Measurements from ENCODE around the gene CRYBB1.

The CRYBB1 gene

GRCh38 chr22:26559961-26560575, 57.8 kb downstream of the CRYBB1 start:
- no peak overlapping the region for H3K9ac ChIP-seq (ENCODE audit: low read depth, low read length)
- no peaks in the 10 kb centered on the region for H3K36me3 ChIP-seq (ENCODE audit: insufficient read depth, low read length)
- no peak overlapping the region for H3K4me3 ChIP-seq (ENCODE audit: low read length)
- H3K4me2 ChIP-seq (ENCODE audit: low read length) = no peak overlapping the region
- no peaks in the 10 kb centered on the region for H3K9me3 ChIP-seq (replicated peaks; ENCODE audit: low read length)
- H3K4me1 ChIP-seq (ENCODE audit: control insufficient read depth, insufficient read depth, low read length) = peaks cover 6% of the 10 kb centered on the region
- no peaks in the 10 kb centered on the region for H3K27me3 ChIP-seq (ENCODE audit: control insufficient read depth, insufficient read depth, low read length)

- H3K9ac ChIP-seq (ENCODE audit: low read depth, low read length) = peak overlapping the region; percentile 20
Observed at GRCh38 chr22:26558248-26558895, 59.5 kb downstream of the CRYBB1 start.

GRCh38 chr22:26556904-26557303, 60.9 kb downstream of the CRYBB1 start:
- Histone ChIP-seq H3K9ac (ENCODE audit: low read depth, low read length) (no peak overlapping the region), H3K4me2 (ENCODE audit: low read length) (no peak overlapping the region), H3K4me1 (ENCODE audit: control insufficient read depth, insufficient read depth, low read length) (peaks cover 29% of the 10 kb centered on the region), H3K4me3 (ENCODE audit: low read length) (no peak overlapping the region), H3K9me3 (replicated peaks; ENCODE audit: low read length) (no peaks in the 10 kb centered on the region), H3K36me3 (ENCODE audit: insufficient read depth, low read length) (no peaks in the 10 kb centered on the region), H3K27me3 (ENCODE audit: control insufficient read depth, insufficient read depth, low read length) (no peaks in the 10 kb centered on the region)

More at GRCh38 chr22:26558248-26558895, 59.5 kb downstream of the CRYBB1 start:
- H3K27me3 ChIP-seq (ENCODE audit: control insufficient read depth, insufficient read depth, low read length) = no peaks in the 10 kb centered on the region
- no peak overlapping the region for H3K4me2 ChIP-seq (ENCODE audit: low read length)
- no peak overlapping the region for H3K4me3 ChIP-seq (ENCODE audit: low read length)
- no peaks in the 10 kb centered on the region for H3K36me3 ChIP-seq (ENCODE audit: insufficient read depth, low read length)
- H3K9me3 ChIP-seq (replicated peaks; ENCODE audit: low read length) = no peaks in the 10 kb centered on the region
- peaks cover 16% of the 10 kb centered on the region for H3K4me1 ChIP-seq (ENCODE audit: control insufficient read depth, insufficient read depth, low read length)

GRCh38 chr22:26555478-26555877, 62.3 kb downstream of the CRYBB1 start:
- H3K27me3 ChIP-seq (ENCODE audit: control insufficient read depth, insufficient read depth, low read length) = no peaks in the 10 kb centered on the region
- peaks cover 41% of the 10 kb centered on the region for H3K4me1 ChIP-seq (ENCODE audit: control insufficient read depth, insufficient read depth, low read length)
- no peak overlapping the region for H3K9ac ChIP-seq (ENCODE audit: low read depth, low read length)
- H3K36me3 ChIP-seq (ENCODE audit: insufficient read depth, low read length) = no peaks in the 10 kb centered on the region
- H3K4me3 ChIP-seq (ENCODE audit: low read length) = no peak overlapping the region
- H3K9me3 ChIP-seq (replicated peaks; ENCODE audit: low read length) = no peaks in the 10 kb centered on the region
- H3K4me2 ChIP-seq (ENCODE audit: low read length) = no peak overlapping the region

GRCh38 chr22:26554956-26555355, 62.9 kb downstream of the CRYBB1 start:
- Histone ChIP-seq H3K9me3 (replicated peaks; ENCODE audit: low read length) (no peaks in the 10 kb centered on the region), H3K4me3 (ENCODE audit: low read length) (no peak overlapping the region), H3K4me1 (ENCODE audit: control insufficient read depth, insufficient read depth, low read length) (peaks cover 46% of the 10 kb centered on the region), H3K27me3 (ENCODE audit: control insufficient read depth, insufficient read depth, low read length) (no peaks in the 10 kb centered on the region), H3K4me2 (ENCODE audit: low read length) (no peak overlapping the region), H3K36me3 (ENCODE audit: insufficient read depth, low read length) (no peaks in the 10 kb centered on the region), H3K9ac (ENCODE audit: low read depth, low read length) (no peak overlapping the region)

GRCh38 chr22:26553056-26553752, 64.6 kb downstream of the CRYBB1 start:
- peaks cover 42% of the 10 kb centered on the region for H3K4me1 ChIP-seq (ENCODE audit: control insufficient read depth, insufficient read depth, low read length)
- no peaks in the 10 kb centered on the region for H3K27me3 ChIP-seq (ENCODE audit: control insufficient read depth, insufficient read depth, low read length)
- H3K9me3 ChIP-seq (replicated peaks; ENCODE audit: low read length) = no peaks in the 10 kb centered on the region
- peak overlapping the region; percentile 72 for H3K9ac ChIP-seq (ENCODE audit: low read depth, low read length)
- H3K4me2 ChIP-seq (ENCODE audit: low read length) = peak overlapping the region; percentile 73
- H3K36me3 ChIP-seq (ENCODE audit: insufficient read depth, low read length) = no peaks in the 10 kb centered on the region
- H3K4me3 ChIP-seq (ENCODE audit: low read length) = no peak overlapping the region

- Histone ChIP-seq H3K9me3 (replicated peaks; ENCODE audit: low read length) (no peaks in the 10 kb centered on the region), H3K27me3 (ENCODE audit: control insufficient read depth, insufficient read depth, low read length) (no peaks in the 10 kb centered on the region), H3K9ac (ENCODE audit: low read depth, low read length) (peak overlapping the region; percentile 72), H3K4me3 (ENCODE audit: low read length) (no peak overlapping the region), H3K4me2 (ENCODE audit: low read length) (no peak overlapping the region), H3K36me3 (ENCODE audit: insufficient read depth, low read length) (no peaks in the 10 kb centered on the region), H3K4me1 (ENCODE audit: control insufficient read depth, insufficient read depth, low read length) (peaks cover 40% of the 10 kb centered on the region)
Observed at GRCh38 chr22:26552466-26552865, 65.4 kb downstream of the CRYBB1 start.

- H3K36me3 ChIP-seq (ENCODE audit: insufficient read depth, low read length) = peaks cover 3% of the 10 kb centered on the region
- H3K27me3 ChIP-seq (ENCODE audit: control insufficient read depth, insufficient read depth, low read length) = no peaks in the 10 kb centered on the region
- H3K4me1 ChIP-seq (ENCODE audit: control insufficient read depth, insufficient read depth, low read length) = peaks cover 40% of the 10 kb centered on the region
- H3K9me3 ChIP-seq (replicated peaks; ENCODE audit: low read length) = no peaks in the 10 kb centered on the region
- no peak overlapping the region for H3K4me3 ChIP-seq (ENCODE audit: low read length)
- peak overlapping the region; percentile 66 for H3K9ac ChIP-seq (ENCODE audit: low read depth, low read length)
- H3K4me2 ChIP-seq (ENCODE audit: low read length) = no peak overlapping the region
Observed at GRCh38 chr22:26551568-26551967, 66.3 kb downstream of the CRYBB1 start.

- peak overlapping the region; percentile 66 for H3K9ac ChIP-seq (ENCODE audit: low read depth, low read length)
- H3K4me3 ChIP-seq (ENCODE audit: low read length) = peak overlapping the region; percentile 13
- H3K4me1 ChIP-seq (ENCODE audit: control insufficient read depth, insufficient read depth, low read length) = peaks cover 40% of the 10 kb centered on the region
Observed at GRCh38 chr22:26550498-26551033, 67.3 kb downstream of the CRYBB1 start.

GRCh38 chr22:26549902-26550497, 67.8 kb downstream of the CRYBB1 start:
- H3K4me2 ChIP-seq (ENCODE audit: low read length) = peak overlapping the region; percentile 44
- H3K9ac ChIP-seq (ENCODE audit: low read depth, low read length) = peak overlapping the region; percentile 46
- peaks cover 40% of the 10 kb centered on the region for H3K4me1 ChIP-seq (ENCODE audit: control insufficient read depth, insufficient read depth, low read length)
- peaks cover 3% of the 10 kb centered on the region for H3K36me3 ChIP-seq (ENCODE audit: insufficient read depth, low read length)
- peak overlapping the region; percentile 13 for H3K4me3 ChIP-seq (ENCODE audit: low read length)
- H3K9me3 ChIP-seq (replicated peaks; ENCODE audit: low read length) = no peaks in the 10 kb centered on the region
- H3K27me3 ChIP-seq (ENCODE audit: control insufficient read depth, insufficient read depth, low read length) = no peaks in the 10 kb centered on the region

More at GRCh38 chr22:26550498-26551033, 67.3 kb downstream of the CRYBB1 start:
- Histone ChIP-seq H3K9me3 (replicated peaks; ENCODE audit: low read length) (no peaks in the 10 kb centered on the region), H3K36me3 (ENCODE audit: insufficient read depth, low read length) (peaks cover 3% of the 10 kb centered on the region), H3K4me2 (ENCODE audit: low read length) (peak overlapping the region; percentile 44), H3K27me3 (ENCODE audit: control insufficient read depth, insufficient read depth, low read length) (no peaks in the 10 kb centered on the region)

Data from skeletal muscle satellite cell (primary cell).